HG03060 (cell line): Measurements from ENCODE around the gene TYW5.

Source experiments
- ATAC-seq: cut with Tn5 transposase; IDR thresholded peaks from one replicate; pipeline ENCODE4 v1.9.1; 2021; ENCODE audit warnings: low read depth, moderate number of reproducible peaks; ENCODE audit not compliant: unreplicated experiment

Gene TYW5, protein sequence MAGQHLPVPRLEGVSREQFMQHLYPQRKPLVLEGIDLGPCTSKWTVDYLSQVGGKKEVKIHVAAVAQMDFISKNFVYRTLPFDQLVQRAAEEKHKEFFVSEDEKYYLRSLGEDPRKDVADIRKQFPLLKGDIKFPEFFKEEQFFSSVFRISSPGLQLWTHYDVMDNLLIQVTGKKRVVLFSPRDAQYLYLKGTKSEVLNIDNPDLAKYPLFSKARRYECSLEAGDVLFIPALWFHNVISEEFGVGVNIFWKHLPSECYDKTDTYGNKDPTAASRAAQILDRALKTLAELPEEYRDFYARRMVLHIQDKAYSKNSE

DNA sequence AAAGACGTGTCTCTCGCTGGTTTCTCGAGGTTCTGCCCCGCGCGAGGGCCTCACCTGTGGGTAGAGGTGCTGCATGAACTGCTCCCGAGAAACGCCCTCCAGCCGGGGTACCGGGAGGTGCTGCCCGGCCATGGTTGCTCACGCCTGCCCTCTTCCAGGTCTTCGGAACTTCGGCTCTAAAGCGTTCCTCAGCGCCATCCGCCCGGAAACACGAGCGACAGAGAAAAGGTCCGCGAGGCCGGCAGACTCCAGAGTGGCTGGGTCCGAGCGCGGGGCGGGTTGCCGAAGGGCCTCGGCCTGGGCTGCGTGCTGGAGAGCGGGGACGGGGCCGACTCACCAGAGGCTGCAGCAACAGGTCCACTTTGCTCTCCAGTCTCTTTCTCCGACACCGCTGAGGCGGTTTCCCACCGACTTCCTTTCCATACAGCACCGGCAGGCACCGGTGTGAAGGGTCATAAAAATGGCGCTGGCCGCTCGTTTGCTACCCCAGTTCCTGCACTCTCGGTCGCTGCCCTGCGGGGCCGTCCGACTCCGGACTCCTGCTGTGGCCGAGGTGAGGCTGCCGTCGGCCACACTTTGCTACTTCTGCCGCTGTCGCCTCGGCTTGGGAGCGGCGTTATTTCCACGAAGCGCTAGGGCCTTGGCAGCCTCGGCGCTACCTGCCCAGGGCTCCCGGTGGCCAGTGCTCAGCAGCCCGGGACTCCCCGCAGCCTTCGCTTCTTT, at the start of gene TYW5, which contains the start of gene MAIP1:
TSS of gene TYW5 (minus strand) at position 153 of the 723 bp plus-strand sequence. CDS start at position 132, 21 bp downstream.
TSS of gene MAIP1 (plus strand) at position 244 of the 723 bp plus-strand sequence. CDS start at position 461, 217 bp downstream.
- peak; percentile 74 for ATAC-seq

DNA sequence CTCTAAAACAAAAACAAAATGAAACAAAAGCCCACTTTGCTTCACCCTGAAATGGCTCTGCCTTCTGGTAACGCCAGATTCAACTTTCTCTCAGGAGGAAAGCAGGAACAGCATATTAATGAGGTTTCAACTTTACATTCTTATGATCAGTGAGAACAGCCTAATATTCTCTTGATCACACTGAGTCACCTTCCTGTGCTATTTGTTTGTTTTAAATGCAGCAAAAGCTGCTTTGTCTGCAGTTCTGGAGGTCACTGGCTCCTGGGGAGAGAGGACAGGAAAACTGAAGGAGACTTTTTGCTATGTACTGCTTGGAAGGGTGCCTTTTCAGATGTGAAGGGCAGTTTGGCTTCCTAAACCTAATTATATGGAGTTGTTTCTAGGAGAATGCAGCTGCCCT, 48.2 kb upstream of the TYW5 start:
- ATAC-seq = no peak

DNA sequence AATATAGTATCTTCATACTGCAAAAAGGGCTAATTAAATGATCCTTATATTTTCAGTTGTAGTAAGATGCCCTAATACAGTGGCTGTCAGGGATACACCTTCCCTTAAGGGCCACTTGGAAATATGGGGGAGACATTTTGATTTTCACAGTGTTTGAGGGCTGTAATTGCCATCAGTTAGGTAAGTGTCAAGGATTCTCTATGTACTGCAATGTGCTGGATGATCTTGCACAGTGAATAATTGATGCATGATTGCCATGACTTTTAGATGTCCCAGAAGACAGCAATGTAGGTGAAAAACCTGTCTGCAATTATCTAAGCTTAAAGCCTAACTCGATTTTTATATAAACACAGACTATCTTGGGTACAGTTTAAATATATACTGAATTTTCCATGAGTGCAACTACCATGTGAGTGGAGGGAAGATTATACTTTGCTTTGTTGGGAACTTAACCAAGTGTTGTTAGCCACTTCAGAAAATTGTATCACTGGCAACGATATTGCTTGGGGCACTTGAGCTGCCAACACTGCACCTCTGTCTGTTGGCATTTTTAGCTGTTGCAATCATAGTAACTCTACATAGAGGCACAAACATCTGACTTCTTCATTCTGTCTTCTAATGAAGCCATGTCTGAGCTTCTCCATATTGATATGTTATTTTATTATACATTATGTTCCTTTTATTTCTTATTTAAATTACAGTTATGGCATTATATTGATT, 45.3 kb upstream of the TYW5 start:
- no peak for ATAC-seq

DNA sequence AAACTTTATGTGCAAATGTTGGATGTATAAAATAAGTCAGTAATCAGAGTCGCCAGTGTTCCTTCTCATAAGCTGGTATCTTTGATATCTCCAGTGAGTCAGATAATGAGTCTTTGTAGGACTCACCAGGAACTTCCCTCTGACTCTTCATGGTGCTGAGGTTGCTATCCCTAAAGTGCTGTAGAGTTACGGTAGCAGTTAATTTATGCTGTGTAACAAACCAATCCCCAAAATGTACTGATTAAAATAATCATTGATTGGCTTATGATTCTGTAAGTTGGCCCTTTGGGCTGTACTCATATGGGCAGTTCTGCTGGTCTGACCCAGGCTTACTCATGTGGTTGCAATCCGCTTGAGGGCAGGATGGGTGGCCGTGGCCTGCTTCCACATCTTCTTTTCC, 43.9 kb upstream of the TYW5 start:
- ATAC-seq = no peak

DNA sequence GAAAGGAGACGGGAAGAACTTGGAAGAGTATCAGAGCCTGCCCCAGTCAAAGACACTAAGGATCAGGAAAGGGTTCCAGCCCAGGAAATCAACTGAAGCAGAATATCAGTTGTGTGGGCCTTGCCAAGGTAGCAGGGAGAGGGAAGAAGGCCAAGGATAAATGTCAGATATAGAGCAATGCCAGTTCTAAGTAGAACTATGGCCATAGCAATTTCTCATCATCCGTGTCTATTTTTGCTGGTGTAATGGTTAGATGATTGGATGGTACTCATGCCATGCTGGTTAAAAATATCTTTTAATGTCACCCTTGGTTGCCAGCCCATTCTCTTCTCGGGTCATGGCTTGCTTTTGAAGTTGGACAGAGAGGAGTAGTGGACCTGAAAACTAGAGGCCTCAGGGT, 42.0 kb upstream of the TYW5 start:
- no peak for ATAC-seq

DNA sequence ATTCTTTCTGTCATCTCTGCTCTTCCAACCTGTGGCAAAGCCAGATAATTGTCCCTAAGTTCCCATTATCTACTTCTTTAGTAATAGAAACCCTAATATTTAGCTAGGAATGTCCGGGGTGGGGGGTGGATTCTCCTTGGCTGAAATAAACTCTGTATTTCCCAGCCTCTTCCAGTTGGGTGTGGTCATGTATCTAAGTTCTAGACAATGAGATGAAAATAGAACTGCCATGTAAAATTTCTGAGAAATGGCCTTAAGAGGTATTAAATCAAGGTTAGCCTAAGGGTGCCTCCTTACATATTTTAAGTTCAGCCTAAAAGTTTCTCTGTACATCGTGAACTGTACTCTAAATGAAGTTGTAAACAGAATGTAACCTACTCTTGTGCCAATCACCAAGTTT, 39.6 kb upstream of the TYW5 start:
- ATAC-seq = no peak

DNA sequence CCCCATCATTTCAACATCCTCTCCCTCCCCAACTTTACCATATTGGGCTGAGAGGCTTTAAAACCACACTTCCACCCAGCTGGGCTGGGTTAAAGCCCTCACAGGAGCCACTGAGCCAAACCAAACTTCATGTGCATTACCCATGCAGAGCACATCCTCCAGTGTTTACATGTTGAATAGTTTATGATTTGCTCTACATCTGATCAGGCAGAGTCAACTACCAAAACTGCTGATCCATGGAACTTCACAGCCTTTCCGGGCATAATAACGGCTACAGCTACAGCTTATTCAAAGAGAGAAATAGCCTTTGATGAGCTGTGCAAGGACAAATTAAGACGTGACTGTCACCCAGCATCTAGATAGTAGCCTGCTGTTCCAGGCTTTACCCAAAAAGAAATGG, 39.1 kb upstream of the TYW5 start:
- ATAC-seq = no peak

DNA sequence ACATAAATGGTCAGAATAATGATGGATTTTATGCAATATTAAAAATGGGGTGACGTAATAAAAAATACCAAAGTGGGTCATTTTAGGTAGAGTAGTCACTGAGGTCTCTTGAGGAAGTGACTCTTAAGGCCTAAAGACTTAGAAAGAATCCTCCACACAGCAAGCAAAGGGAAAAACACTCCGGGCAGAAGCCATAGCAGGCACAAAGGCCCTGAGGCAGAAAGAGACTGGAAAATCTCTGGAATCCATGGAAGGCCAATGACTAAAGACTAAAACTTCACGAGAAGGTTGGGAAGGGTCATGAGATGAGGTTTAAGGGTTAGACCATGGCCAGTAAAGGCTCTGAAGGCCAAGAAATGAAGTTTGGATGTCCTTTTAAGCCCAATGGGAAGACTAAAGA, 37.0 kb upstream of the TYW5 start:
- ATAC-seq = no peak

DNA sequence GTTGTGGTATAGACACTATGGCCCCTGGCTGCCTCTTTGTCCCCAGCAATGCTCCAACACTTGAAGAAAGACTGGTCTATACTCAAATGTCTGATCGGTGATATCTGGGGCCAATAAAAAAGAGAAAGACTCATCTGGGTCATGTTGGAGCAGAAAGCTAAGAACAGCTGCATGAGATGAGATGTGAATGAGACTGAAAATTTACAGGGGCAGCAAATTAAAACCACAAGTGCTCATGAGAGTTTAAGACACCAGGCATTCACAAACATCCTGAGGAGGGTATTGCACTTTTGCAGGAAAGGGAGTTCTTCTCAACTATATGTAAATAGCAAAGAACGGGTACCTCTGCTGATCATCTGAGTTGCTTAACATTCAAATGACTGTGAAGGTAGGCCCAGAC, 36.4 kb upstream of the TYW5 start:
- no peak for ATAC-seq

DNA sequence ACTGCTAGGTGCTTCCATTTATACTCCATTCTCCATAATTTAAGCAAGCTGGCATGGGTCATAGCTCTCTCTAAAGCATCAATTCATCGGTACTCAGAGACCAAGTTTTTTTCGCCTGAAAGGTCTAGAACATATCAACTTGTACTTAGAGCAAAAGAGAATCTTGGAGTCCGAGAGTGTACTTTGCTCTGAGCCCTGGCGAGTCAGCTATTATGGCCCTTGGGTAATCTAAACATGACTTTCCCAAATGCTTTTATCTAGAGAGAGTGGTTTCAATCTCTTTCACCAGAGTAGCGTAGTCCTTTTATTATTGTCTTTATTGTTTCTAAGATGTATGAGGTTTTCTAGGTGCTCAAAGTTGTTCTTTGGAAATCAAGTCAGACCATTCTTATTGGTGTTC, 34.5 kb upstream of the TYW5 start:
- ATAC-seq = no peak

DNA sequence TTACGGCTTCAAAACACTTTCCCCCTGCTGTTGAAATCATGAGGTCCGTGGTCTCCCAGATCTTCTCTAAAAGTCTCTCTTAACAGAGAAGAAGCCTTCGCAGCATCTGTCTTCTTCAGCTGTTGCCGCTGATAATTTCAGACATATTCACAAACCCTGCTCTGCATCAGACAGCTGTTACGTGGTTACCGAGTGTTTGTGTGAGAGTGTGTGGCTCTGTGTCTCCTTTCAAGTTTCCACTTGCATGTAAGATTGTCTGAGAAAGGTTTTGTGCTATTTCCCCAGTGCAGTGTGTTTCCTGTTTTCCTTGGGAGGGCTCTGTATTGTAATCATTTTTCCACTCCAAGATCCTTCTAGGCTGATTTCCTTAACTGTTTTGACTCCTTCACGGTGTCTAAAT, 32.9 kb upstream of the TYW5 start:
- no peak for ATAC-seq

DNA sequence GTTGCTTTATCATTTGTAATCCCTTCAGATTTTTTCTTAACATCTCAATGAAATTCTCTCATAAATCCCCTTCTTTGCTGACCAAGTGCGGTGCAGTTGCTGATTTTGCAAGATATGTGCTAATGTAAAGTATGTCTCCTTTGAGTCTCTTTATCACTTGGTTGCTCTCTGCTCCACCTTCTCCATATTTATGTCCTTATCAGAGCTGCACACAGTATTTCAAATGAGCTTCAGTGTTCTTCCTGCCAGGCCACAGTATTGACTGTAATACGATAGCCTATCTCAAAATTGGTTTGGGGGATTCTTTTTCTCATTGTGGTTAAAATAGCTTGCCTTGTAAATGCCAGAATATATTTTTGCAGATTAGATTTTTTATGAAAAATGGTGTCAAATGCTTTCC, 32.3 kb upstream of the TYW5 start:
- no peak for ATAC-seq

DNA sequence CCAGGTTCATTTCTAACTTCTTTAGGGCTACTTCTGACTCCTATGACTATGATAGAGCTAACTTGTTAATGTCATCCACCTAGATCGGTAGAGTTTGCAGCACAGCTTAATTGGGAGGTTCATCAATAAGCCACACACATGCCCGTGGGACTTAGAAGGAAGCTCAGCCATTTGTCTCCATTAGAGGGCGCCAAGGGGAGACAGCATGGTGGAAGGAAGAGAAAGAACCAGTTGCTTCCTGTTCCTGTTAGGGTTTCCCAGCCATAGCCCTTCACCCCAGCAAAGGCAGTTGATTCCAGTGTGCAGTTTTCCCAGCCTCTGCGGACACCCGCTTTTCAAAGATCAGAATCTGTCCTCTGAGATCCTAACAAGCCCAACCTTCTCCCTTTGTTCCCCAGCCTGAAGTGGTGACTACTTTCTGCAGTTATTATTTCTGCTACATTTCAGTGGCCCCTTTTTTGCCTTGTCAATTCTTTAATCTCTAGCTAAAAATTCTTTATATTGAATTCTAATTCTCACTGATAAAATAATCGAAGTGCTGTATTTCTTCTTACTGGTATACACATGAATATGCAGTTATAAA, 30.4 kb upstream of the TYW5 start:
- no peak for ATAC-seq

DNA sequence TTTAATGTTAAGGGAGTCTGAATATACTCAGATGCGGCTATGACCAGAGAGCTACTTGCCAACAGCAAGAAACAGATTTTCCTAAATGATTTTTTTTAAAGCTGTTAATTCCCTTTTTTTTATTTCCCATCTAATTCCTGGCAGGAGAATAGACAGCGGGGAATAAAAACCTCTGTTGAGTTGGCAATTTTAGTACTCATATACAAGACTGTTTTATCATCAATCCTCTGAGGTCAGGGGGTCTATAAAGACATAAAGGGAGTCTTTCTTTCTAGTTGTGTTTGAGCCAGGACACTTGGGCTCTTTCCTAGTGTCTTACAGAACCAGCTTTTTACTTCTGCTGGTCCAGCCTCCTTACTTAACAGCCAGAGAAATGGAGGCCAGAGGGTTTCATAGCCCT, 29.5 kb upstream of the TYW5 start:
- no peak for ATAC-seq

DNA sequence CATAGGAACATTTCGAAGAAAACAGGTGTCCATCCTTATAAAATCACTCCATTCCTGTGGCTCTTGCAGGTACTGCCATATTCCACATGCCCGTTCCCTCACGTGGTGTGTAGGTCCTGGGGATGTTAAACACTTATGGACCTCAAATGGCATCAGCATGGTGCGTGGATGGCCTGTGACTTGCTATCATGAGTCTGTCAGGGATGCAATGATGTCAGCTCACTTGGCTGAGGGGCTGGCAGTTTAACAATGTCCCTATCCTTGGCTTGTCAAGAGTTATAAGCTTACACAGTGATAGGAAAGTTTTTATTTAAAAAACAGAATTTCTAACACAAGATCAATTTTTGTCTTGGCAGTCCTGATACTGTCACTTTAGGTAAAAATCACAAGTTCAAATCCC, 28.9 kb upstream of the TYW5 start:
- ATAC-seq = no peak

DNA sequence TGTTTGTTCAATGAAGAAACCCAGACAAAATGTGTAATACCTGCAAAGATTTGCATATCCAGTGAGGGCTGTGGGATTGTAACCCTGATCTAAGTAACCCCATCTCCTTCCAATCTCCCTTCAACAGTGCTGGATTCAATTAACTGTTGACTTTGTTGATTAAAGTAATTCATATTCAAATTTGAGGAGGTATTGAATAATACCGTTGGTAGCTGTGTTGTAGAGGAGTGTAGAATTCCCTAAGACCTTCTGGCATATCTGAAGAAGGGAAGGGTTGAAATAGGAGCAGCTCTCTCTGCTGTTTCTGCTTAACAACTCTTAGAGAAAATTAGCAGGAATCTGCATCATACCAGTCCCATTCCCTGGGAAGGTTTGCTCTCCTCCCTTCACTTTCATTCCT, 28.2 kb upstream of the TYW5 start:
- ATAC-seq = no peak

DNA sequence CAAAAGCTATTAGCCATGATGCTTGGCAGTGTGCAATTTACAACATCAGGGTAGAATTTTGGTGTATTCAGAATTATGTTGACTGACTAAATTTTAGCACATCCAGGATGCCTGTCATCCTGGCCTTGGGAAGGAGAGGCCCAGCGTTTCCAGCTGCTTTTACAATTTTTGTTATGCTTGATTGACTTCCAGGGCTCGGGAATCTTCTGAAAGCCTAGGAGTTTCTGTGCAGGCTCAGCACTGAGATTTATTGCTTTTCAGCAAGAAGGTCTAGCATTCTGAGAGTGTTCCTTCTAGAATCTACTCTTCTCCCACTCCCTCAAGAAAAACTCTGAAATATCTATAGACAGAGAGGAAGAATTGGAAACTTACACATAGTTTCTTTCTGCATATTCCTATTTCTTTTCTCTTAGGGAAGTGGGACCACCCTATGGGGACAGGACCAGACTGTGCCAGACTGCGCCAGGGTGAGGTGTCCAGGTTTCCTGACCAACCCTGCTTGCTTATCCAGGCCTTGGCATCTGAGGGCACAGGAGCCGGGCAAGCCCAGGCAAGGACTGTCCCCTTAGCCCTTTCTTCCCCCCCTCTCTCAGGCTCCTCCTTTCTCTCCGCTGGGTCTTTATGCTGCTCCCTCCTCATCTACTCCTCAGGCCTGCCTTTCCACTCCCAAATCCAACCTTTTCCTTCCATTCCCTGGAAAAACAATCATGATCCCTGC, 27.0 kb upstream of the TYW5 start:
- no peak for ATAC-seq

DNA sequence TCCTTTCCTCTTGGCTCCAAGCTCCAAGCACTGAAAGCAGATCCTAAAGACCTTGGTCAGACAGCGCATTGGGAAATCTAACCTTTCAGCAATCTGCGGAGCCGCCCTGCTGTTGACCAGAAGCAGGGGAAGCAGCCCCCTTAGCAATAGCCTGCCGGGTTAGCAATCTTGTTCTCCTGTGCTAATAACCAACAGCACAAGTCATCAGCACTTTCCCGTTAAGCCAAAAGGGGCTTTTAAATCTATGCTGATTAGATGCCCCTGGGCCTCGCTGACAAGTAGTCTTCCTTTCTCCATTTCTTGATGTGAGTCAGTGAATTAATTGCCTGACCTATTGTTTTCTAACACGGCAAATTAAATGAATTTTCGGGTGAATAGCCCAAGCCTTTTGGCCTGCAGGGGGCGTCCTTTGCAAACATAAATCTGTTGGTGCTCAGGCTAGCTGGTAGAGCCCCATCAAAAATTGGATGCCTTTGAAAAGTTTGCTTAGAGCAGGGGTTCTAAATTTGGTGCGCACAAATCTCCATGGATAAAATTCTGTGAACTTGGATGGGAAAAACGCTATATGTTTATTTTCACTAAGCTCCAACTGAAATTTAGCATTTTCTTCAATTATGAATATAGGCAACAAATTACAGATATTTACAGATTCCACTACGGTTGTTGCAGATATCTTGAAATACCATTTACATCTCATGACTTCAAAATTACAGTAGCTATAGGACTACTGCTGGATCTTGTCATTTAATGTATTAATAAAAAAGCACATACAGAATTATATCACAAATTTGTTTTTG, 24.7 kb upstream of the TYW5 start:
- no peak for ATAC-seq

DNA sequence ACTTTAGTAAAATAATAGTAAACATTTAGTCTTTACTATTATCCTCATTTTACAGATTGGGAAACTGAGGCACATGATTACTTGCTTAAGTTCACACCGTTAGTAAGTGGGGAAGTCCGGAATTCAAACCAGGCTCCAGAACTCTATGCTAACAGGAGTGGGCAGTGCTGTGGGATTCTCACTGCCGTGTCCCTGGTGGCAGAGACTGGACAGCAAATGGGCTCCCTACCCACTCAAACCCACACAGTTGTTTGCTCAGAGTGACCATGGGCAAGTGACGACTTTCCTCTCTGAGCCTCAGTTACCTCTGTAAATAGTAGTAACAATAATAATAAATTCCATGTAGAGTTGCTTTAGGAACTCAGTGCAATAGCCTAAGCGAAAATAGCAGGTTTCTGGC, 24.1 kb upstream of the TYW5 start:
- ATAC-seq = no peak

DNA sequence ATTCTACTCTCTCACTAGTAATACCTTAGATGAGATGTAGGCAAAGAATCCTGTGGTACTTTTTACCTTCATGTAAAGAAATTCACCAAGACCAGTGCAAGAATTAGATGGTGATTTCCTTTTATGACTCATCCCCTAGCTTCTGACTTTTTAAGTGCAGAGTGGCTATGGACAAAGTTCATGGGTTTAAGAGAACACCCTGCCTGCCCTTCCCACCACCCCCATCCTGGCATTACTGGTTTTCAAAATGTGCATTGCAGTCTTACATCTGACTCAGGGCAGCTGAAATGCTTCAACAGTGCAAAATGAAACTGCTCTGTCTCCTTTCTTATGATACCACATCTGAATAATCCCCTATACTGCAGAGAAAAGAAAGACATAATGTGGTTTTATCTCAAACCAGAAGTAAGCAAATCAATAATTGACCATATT, 22.7 kb upstream of the TYW5 start:
- ATAC-seq = peak; percentile 65
